ENCODE measurements around the gene FADS3. TPM values are rescaled to one million over a fixed set of nuclear protein-coding genes. Genes with fewer than 3 reads are reported as not detected.

Gene FADS3
- total RNA-seq, 6 experiments from 2014 or later, result 126 to 161 (median 137) TPM

- Mint-ChIP-seq H3K27ac (no peak overlapping the region), H3K4me3 (no peak overlapping the region), H3K36me3 (ENCODE audit: low read depth) (no peaks in the 10 kb centered on the region), H3K27me3 (ENCODE audit: insufficient read depth) (no peaks in the 10 kb centered on the region; the same call in none of the 2 replicates), H3K9me3 (no peaks in the 10 kb centered on the region), H3K4me1 (ENCODE audit: low read depth) (peaks cover 15% of the 10 kb centered on the region)
- DNase-seq, result no peak
- TF ChIP-seq CTCF (IDR thresholded peaks at IDR 0.05), result no peak
Measured at GRCh38 chr11:61927501-61927900, 36.2 kb upstream of the FADS3 start.

GRCh38 chr11:61926235-61926634, 34.9 kb upstream of the FADS3 start:
- no peak overlapping the region for H3K4me3 Mint-ChIP-seq
- H3K4me1 Mint-ChIP-seq (ENCODE audit: low read depth), result peaks cover 18% of the 10 kb centered on the region
- H3K27me3 Mint-ChIP-seq (ENCODE audit: insufficient read depth), result no peaks in the 10 kb centered on the region; the same call in none of the 2 replicates

GRCh38 chr11:61925736-61926135, 34.4 kb upstream of the FADS3 start:
- Mint-ChIP-seq H3K4me1 (ENCODE audit: low read depth) (peaks cover 18% of the 10 kb centered on the region), H3K27ac (no peak overlapping the region), H3K27me3 (ENCODE audit: insufficient read depth) (no peaks in the 10 kb centered on the region; the same call in none of the 2 replicates), H3K4me3 (no peak overlapping the region), H3K36me3 (ENCODE audit: low read depth) (no peaks in the 10 kb centered on the region), H3K9me3 (no peaks in the 10 kb centered on the region)
- DNase-seq, result no peak
- no peak for TF ChIP-seq CTCF (IDR thresholded peaks at IDR 0.05)

More at GRCh38 chr11:61926235-61926634, 34.9 kb upstream of the FADS3 start:
- no peak for DNase-seq
- Mint-ChIP-seq H3K27ac (no peak overlapping the region), H3K36me3 (ENCODE audit: low read depth) (no peaks in the 10 kb centered on the region), H3K9me3 (no peaks in the 10 kb centered on the region)
- no peak for TF ChIP-seq CTCF (IDR thresholded peaks at IDR 0.05)

GRCh38 chr11:61924064-61924455, 32.7 kb upstream of the FADS3 start:
- H3K9me3 Mint-ChIP-seq, result no peaks in the 10 kb centered on the region

GRCh38 chr11:61923166-61924063, 32.1 kb upstream of the FADS3 start:
- Mint-ChIP-seq H3K4me3 (0 out of 2 replicates have a peak overlapping the region, but pooled peaks have one; percentile 29), H3K36me3 (ENCODE audit: low read depth) (no peaks in the 10 kb centered on the region), H3K9me3 (no peaks in the 10 kb centered on the region), H3K27ac (peak overlapping the region; percentile 72), H3K4me1 (ENCODE audit: low read depth) (peaks cover 18% of the 10 kb centered on the region), H3K27me3 (ENCODE audit: insufficient read depth) (no peaks in the 10 kb centered on the region; the same call in 1 of the 2 replicates)
- peak; percentile 18 for DNase-seq
- no peak for TF ChIP-seq CTCF (IDR thresholded peaks at IDR 0.05)

More at GRCh38 chr11:61924064-61924455, 32.7 kb upstream of the FADS3 start:
- no peaks in the 10 kb centered on the region; the same call in 1 of the 2 replicates for H3K27me3 Mint-ChIP-seq (ENCODE audit: insufficient read depth)
- no peak overlapping the region for H3K27ac Mint-ChIP-seq
- no peaks in the 10 kb centered on the region for H3K36me3 Mint-ChIP-seq (ENCODE audit: low read depth)
- DNase-seq, result no peak
- H3K4me3 Mint-ChIP-seq, result no peak overlapping the region
- peaks cover 18% of the 10 kb centered on the region for H3K4me1 Mint-ChIP-seq (ENCODE audit: low read depth)
- TF ChIP-seq CTCF (IDR thresholded peaks at IDR 0.05), result no peak
